ENCODE results near the gene BOK.

The BOK gene

GRCh38 chr2:241538838-241539615 is 19.5 kb upstream of the BOK start:
- no peak for DNase-seq (ENCODE audit: low read depth in 3 of 3)

- DNase-seq (ENCODE audit: low read depth in 3 of 3): no peak
Measured at GRCh38 chr2:241539616-241540374, 18.8 kb upstream of the BOK start.

- no peak for DNase-seq (ENCODE audit: low read depth in 3 of 3)
Measured at GRCh38 chr2:241540401-241540770, 18.2 kb upstream of the BOK start.

- peak; percentile 39 to 74 (median 66) for DNase-seq (ENCODE audit: low read depth in 3 of 3)
Measured at GRCh38 chr2:241540771-241541561, 17.6 kb upstream of the BOK start.

DNA sequence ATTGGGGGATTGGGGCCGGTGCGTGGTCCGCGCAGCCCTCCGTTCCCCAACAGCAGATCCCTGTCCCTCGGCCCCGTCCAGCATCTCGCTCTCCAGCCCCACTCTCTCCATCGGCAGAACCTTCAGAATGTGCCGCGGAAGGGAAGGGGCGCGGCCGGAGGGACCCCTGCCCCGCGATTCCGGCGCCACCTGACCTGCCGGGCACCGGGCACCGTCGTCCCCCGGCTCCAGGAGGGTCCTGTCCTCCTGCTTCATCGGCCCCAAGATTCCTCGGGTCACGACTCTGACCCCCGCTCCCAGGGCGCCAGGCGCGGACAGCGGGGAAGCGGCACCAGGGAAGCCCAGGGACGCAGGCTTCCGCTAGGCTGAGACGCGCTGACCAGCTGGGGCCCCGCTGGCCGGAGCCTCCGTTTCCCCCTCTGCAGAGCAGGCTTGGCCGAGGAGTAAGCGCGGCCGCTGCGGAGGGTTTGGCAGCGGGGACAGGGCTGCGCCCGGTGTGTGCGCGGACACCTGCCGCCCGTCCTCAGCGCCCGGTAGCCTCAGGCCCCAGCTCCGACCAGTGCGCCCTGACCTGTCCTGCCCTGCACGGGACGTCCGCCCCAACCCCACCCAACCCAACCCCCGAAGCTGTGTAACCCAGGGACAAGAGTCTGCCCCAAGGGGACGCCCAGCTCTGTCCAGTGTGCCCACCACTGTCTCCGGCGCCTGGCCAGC is 16.8 kb upstream of the BOK start:
- no peak for DNase-seq (ENCODE audit: low read depth in 3 of 3)

GRCh38 chr2:241542278-241542605 is 16.3 kb upstream of the BOK start:
- no peak for DNase-seq (ENCODE audit: low read depth in 3 of 3)

GRCh38 chr2:241545106-241545505 is 13.4 kb upstream of the BOK start:
- no peak for DNase-seq (ENCODE audit: low read depth in 3 of 3)

GRCh38 chr2:241545523-241546473 is 12.7 kb upstream of the BOK start:
- DNase-seq (ENCODE audit: low read depth in 3 of 3): no peak

DNA sequence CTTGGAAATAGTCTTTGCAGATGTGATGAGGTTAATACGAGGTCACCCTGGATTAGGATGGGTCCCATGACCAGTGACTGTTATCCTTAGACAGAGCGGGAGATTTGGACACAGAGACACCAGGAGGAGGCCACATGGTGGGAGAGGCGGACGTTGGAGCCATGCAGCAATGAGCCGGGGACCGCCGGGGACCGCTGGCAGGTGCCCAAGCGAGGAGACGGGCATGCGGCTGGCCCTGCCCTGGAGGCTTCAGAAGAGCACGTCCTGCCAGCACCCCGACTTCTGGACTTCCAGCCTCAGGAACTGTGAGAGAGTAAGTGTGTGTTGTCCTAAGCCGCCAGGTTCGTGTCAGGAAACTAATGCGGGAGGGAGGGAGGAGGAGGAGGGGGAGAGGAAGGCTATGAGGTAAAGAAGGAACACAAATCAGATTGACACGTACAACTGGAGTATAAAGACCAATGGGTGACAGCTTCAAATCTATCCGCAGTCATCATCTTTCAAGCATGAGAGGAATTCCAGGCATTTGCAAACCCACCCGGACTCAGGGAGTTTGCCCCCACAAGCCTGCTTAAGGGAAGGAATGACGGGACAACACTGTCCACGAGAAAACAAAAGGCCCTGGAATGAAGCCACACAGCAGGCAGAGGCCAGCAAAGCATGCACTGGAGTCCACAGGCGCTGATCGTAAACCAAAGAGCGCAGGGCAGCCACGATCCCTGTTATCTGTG is 11.6 kb upstream of the BOK start:
- no peak for DNase-seq (ENCODE audit: low read depth in 3 of 3)

- no peak for DNase-seq (ENCODE audit: low read depth in 3 of 3)
Measured at GRCh38 chr2:241547781-241548450, 10.6 kb upstream of the BOK start.

- no peak for DNase-seq (ENCODE audit: low read depth in 3 of 3)
Measured at GRCh38 chr2:241548451-241548835, 10.1 kb upstream of the BOK start.

DNA sequence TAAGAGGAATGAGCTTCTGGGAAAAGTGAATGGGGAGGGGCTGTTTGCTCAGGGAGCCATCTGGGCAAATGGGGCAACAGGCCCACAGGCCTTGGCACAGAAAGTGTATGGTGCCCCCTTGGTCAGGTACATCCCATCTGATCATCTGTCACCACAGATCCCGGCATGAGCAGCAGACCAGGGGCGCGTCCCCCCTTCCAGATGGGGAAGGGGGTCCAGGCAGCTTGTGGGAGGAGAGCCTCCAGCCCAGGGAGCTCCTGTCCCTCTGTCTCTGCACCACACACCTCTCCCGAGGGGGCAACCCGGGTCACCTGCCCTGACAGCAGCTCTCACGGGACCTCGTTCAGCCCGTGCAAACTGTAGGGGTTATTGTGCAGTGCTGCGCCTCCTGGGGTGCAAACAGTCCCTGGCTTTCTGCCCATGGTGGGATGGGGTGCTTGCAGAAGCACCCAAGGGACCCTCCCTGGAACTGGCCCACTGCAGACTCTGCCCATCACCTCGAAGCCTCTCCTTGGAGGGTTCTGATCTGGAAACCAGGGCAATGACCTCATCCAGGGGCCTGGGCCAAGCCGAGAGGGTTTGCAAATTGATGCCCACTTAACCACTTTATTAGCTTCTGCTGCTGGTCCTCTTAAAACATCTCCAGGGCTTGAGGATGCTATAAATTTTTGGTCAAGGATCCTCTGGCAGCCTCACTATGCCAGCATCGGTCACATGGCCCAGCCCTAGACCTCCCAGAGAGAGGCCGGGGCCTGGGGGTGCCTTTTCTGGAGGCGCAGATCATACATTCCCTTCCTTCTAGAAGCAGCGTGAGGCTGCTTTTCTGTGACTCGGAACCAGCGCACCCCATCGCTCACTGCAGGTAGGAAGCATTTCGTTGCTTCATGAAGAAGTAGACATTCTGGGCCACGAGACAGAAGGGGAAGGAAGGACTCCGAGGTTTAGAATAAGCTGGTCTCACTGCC is 7.6 kb upstream of the BOK start:
- DNase-seq (ENCODE audit: low read depth in 3 of 3): no peak

DNA sequence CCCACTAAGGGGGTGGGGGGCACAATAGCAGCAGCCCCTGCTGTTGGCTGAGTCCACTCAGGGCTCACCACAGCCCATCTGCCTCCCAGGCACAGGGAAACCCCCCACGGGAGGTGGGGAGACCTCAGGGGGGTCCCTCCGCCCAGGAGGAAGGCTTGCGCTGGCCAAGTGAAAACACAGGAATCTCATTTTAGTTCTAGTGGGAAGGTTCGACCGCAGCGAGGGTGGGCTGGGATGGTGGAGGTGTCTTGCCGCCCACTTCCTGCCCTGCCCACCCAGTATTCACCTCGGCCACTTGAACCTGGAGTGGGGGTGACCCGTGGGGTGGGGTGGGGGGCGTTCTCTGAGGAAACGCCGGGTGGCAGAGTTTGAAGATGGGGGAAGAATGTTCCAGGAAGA is 6.9 kb upstream of the BOK start:
- no peak for DNase-seq (ENCODE audit: low read depth in 3 of 3)

DNA sequence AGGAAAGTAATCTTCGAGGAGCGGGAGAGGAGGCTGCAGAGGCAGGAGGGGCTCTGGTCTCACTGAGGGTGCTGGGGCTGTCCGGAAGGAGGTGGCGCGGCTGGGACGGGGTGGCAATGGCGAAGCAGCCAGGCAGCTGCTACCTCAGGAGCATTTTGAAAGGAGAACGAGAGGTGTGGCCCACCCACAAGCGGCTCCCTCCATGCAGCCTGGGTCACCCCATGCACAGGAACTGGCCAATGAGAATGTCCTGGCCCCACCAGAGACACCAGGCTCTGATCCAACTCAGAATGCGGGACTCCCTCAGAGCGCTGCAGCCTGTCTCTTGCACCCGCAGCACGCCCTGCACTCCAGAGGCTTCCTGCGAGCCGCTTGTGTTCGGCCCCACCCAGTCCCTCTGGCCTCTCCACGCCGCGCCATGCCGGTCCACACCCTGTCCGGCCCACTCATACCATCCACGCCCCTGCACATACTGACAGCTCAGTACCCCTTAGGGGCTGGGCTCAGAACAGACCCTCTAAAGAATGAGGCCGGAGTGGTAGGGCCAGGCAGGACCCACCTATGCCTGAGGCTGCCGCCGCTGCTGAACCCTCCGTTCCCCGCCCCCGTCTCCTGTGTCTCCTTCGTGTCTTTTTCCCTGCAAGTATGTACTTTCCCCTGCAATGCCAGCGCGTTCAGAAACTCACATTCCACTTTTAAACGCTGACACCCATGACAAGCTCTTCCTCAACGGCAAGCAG is 6.4 kb upstream of the BOK start:
- DNase-seq (ENCODE audit: low read depth in 3 of 3): no peak

DNA sequence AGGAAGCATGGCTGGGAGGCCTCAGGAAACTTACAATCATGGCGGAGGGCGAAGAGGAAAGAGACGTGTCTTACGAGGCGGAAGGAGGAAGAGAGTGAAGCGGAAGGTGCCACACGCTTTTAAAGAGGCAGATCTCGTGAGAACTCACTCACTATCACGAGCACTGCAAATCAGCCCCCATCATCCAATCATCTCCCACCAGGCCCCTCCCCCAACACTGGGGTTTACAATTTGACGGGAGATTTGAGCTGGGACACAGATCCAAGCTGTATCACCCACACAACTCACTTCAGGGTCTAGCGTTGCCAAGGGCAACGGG is 5.1 kb upstream of the BOK start:
- no peak for DNase-seq (ENCODE audit: low read depth in 3 of 3)

DNA sequence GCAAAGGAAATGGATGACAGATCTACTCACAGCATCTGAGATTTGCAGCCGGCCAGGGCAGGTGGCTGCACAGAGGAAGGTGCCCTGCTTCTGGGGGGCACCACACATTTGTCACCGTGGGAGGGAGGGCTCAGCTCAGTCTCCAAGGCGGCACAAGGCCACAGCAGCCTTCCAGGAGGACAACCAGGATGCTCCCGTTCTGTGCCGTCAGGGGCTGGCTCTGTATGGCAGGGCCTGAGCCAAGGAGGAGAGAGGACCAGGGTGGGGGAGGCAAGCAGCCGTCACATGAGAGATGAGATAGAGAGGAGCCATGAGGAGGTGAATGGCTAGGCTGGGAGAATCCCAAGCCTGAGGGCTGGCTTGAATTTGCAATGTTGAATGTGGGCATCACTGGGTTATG is 4.6 kb upstream of the BOK start:
- no peak for DNase-seq (ENCODE audit: low read depth in 3 of 3)

DNA sequence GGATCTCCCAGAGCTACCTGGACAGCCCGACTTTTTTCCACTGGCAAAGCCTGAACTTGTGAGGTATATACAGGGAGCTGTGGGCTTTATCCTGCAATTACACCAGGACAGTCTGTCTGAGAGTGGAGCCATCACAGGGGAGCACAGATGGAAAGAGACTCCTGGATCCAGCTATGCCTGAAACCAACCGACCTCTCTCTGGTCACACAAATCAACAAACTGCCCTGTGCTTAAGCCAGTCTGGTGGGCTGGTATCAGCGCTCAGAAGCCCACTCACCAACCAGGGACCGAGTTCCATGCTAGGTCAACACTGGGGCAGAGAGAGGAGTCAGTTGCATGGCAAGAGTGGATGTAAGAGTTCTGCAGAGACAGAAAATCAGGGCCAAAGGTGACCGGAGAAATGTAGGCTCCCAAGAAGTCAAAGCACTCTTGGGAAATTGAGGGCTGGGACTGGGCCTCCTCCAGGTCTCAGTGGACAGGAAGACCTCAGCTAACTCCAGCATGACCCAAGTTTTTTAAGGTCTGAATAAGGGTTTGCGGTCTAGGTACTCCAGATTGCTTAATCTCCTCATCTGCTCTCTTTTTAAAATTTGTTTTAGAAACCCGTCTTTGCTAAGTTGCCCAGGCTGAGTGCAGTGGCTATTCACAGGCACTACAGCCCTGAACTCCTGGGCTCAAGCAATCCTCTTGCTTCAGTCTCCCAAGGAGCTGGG is 3.8 kb upstream of the BOK start:
- no peak for DNase-seq (ENCODE audit: low read depth in 3 of 3)

Data from stimulated activated CD4-positive, alpha-beta T cell treated with anti-CD3 and anti-CD28 coated beads, TNF-alpha, amount 100 ng/mL, for 48 hours (primary cell).